Mucosa of descending colon (tissue), 3 donors: ENCODE data around the gene ELN. TPM values are rescaled to one million over a fixed set of nuclear protein-coding genes. Genes with fewer than 3 reads are reported as not detected.
A peak's percentile ranks its signal among the peaks of the same experiment; 100 is the strongest.

ENCODE experiments used
- ATAC-seq: fragments of 200-7000 bp; cut with Tn5 transposase; one replicate; pipeline ENCODE4 v1.9.1; 2020; ENCODE audit warnings: mild to moderate bottlenecking, moderate library complexity
- DNase-seq, 3 donors: peaks; one replicate each; pipeline ENCODE4 v3.0.0-alpha.2; 2020
- H3K36me3 ChIP-seq: fragments of 200-600 bp; one replicate; pipeline ENCODE4 v1.8.0; 2021; ENCODE audit warnings: low read depth, mild to moderate bottlenecking
- H3K4me1 ChIP-seq: fragments of 200-600 bp; one replicate; pipeline ENCODE4 v1.8.0; 2021; ENCODE audit warnings: low read depth, mild to moderate bottlenecking
- H3K4me3 ChIP-seq: fragments of 200-600 bp; one replicate; pipeline ENCODE4 v1.8.0; 2021; ENCODE audit warnings: mild to moderate bottlenecking
- H3K9me3 ChIP-seq: fragments of 200-600 bp; one replicate; pipeline ENCODE4 v1.8.0; 2021; ENCODE audit warnings: mild to moderate bottlenecking
- CTCF ChIP-seq: fragments of 200-600 bp; IDR thresholded peaks from one replicate; pipeline ENCODE4 v1.8.0; 2022; ENCODE audit warnings: antibody characterized with exemption, mild to moderate bottlenecking
- intact Hi-C, 2 donors: fragments of 100-400 bp; cut with DNase I in 1 of 2; cut with micrococcal nuclease in 1 of 2; formaldehyde crosslinking; loops; one replicate each; pipeline versions ENCODE4 v1.11.0 to v1.11.1; 2022; cut with DNase I, micrococcal nuclease
- total RNA-seq, 3 donors: library from RNA; stranded (reverse); fragmentation: NEBNext Ultra II Directional in 2 of 3; extraction: Animal tissue kit (Norgen Biotek cat#: 25700) in 2 of 3; gene quantifications; one replicate each; pipeline versions ENCODE4 v1.2.1 to v1.2.4, GENCODE V29; 2021 to 2023
- donor health status: DM: no; HTN: no; CAD: no; lungs with moderate emphysema.
- donor health status: DM: no; HTN: no; CAD: no.
- donor health status: DM: no; HTN: yes; CAD: no.

ELN gene
- total RNA-seq, 3 donors from 2014 or later, result 5.0 to 43.4 (median 20.5) TPM

- no peak for ATAC-seq
- Histone ChIP-seq H3K9me3 (no peaks in the 10 kb centered on the region), H3K36me3 (no peaks in the 10 kb centered on the region), H3K4me3 (no peak overlapping the region), H3K4me1 (peaks cover 11% of the 10 kb centered on the region)
- DNase-seq, result peak in 2 of 3 donors; percentile 27 to 44
- intact Hi-C loops, result loop anchor here in 1 of 2 donors (10.0 kb wide), 1 partner anchor 118 kb away; no protein-coding TSS in a partner anchor
- no peak for TF ChIP-seq CTCF
Observed at GRCh38 chr7:74066626-74067025, 38.7 kb downstream of the ELN start.

DNA sequence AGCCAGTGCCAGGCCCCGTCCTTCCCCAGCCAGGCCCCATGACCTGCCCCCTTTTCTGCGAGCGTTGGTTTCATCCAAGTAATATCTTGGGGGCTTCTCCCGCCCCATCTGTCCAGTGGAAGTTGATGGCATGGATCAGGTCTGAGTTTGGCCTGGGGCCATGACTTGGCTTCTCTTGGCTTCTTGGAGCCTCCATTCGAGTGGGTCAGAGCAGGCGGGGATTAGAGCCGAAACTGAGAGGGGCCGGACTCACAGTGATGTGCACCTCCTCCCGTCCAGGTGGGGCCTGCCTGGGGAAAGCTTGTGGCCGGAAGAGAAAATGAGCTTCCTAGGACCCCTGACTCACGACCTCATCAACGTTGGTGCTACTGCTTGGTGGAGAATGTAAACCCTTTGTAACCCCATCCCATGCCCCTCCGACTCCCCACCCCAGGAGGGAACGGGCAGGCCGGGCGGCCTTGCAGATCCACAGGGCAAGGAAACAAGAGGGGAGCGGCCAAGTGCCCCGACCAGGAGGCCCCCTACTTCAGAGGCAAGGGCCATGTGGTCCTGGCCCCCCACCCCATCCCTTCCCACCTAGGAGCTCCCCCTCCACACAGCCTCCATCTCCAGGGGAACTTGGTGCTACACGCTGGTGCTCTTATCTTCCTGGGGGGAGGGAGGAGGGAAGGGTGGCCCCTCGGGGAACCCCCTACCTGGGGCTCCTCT, 40.6 kb downstream of the ELN start:
- TF ChIP-seq CTCF, result no peak
- peak in 2 of 3 donors; percentile 29 to 46 for DNase-seq
- intact Hi-C loops, result loop anchor here in 1 of 2 donors (10.0 kb wide), 1 partner anchor 116 kb away; no protein-coding TSS in a partner anchor
- H3K9me3 ChIP-seq, result no peaks in the 10 kb centered on the region
- H3K4me3 ChIP-seq, result no peak overlapping the region
- no peaks in the 10 kb centered on the region for H3K36me3 ChIP-seq
- ATAC-seq, result no peak
- H3K4me1 ChIP-seq, result no peaks in the 10 kb centered on the region

GRCh38 chr7:74069086-74069541, 41.1 kb downstream of the ELN start:
- TF ChIP-seq CTCF, result no peak
- no peak for ATAC-seq
- no peak overlapping the region for H3K4me3 ChIP-seq
- H3K9me3 ChIP-seq, result no peaks in the 10 kb centered on the region
- no peaks in the 10 kb centered on the region for H3K4me1 ChIP-seq
- intact Hi-C loops, result loop anchor here in 1 of 2 donors (10.0 kb wide), 1 partner anchor 116 kb away; no protein-coding TSS in a partner anchor
- DNase-seq, result peak in 2 of 3 donors; percentile 29 to 52
- no peaks in the 10 kb centered on the region for H3K36me3 ChIP-seq

DNA sequence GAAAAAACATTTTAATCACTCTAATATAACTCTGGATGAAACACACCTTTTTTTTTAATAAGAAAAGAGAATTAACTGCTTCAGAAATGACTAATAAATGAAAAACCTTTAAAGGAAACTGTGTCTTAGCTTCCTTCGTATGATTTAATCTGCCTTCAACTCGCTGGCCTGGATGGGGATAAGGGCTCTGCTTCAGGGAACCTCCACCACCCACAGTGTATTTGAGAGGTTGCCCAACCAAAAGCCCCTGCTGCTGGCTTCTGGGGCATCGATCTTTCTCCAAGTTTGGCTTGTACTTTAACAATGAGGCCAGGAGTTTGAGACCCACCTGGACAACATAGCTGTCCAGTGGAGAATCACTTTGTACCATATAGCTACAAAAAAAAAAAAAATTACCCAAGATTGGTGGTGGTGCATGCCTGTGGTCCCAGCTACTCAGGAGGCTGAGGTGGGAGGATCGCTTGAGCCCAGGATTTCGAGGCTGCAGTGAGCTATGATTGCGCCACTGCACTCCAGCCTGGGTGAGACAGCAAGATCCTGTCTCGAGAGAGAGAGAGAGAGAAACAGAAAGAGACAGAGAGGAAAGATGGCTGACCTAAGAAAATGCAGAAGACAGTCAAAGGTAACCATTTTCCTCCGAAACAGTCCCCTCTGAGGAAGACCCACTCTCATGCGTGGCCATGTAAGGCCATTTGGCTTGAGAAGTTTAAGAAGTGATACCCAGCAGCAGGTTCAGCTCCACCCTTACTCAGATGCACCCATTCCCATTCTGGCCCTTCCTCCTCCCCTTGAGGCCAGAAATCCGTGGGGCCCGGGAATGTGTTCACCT, 42.0 kb downstream of the ELN start:
- no peaks in the 10 kb centered on the region for H3K4me1 ChIP-seq
- no peak for TF ChIP-seq CTCF
- intact Hi-C loops, result loop anchor here in 1 of 2 donors (10.0 kb wide), 1 partner anchor 115 kb away; no protein-coding TSS in a partner anchor
- DNase-seq (peak in 2 of 3 donors; percentile 3), ATAC-seq (no peak)
- H3K9me3 ChIP-seq, result no peaks in the 10 kb centered on the region
- no peaks in the 10 kb centered on the region for H3K36me3 ChIP-seq
- no peak overlapping the region for H3K4me3 ChIP-seq

DNA sequence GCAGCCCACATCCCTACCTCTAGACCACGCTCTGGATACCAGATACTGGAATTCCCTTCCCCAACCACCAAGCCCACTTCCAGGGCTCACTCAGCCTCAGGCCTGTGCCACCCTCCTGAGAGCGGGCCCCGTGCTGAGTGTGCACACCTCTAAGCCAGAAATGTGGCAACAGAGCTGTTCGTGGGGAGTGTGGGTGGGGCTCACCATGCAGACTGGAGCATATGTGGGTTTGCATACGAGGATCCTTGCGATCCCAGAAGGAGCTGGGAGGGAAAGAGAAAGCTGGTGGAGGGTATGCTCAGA, 42.6 kb downstream of the ELN start:
- intact Hi-C loops, result no loop called here
- ATAC-seq, result no peak
- no peaks in the 10 kb centered on the region for H3K4me1 ChIP-seq
- H3K36me3 ChIP-seq, result no peaks in the 10 kb centered on the region
- DNase-seq, result peak in 2 of 3 donors; percentile 17 to 32
- no peak overlapping the region for H3K4me3 ChIP-seq
- H3K9me3 ChIP-seq, result no peaks in the 10 kb centered on the region
- TF ChIP-seq CTCF, result no peak
